ENCODE measurements around the gene NUP43. TPM values are rescaled to one million over a fixed set of nuclear protein-coding genes. Genes with fewer than 3 reads are reported as not detected.

NUP43 gene
- total and polyA plus RNA-seq, 2 of the 13 experiments (the other 11 are each of a cell fraction or from before 2014, with no cell fraction given) = 38.9 to 85.1 TPM

DNA sequence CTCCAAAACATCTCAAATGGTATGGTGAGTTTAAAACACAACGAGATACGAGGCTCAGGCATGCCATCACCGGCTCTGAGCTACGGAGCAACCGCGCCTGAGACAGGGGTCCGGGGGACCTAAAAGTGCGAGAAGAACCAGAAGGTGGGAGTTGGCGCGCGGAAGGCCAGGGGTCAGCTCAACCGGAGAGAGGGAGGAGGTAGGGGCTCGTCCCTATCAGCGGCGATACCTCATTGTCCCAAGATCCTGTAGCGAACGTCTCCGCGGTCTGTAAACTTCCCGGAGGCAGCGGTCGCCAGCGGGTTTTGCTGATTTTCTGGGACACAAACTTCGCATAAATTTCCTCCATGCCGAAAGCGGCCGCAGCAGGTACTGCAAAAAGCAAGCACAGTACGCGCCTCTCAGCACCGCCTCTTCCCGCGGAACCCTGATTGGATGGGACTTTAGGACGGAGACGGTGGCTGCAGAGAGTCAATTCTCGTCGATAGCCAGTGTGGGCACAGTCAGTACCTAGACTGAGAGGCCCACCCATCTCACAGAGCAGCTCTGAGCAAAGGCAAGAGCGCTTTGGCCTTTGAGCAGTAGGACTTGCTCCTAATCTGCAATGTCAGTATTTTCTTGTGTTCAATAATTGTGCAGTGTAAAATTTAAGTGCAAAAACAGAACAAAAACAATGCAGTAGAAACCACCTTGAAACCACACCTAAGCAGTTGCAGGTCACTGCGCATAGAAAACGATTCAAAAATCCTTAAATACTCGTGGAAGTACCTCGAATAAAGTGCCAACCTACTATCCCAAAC lies at the start of gene NUP43 (continued):
- TF ChIP-seq ZNF317 (CRISPR knock-in tag; IDR thresholded peaks at IDR 0.05) (peak; percentile 78), NCOR1 (IDR thresholded peaks at IDR 0.05; ENCODE audit: borderline replicate concordance, low read length) (0 out of 2 replicates have a peak, but pooled peaks have one; percentile 17), TCF12 (IDR thresholded peaks at IDR 0.05) (no peak), TCF12 (CRISPR knock-in tag; IDR thresholded peaks at IDR 0.05) (0 out of 2 replicates have a peak, but pooled peaks have one; percentile 21), HMG20B (CRISPR knock-in tag; conservative IDR thresholded peaks at IDR 0.05) (peak; percentile 62; the same call in 1 of the 2 replicates), FOXJ3 (CRISPR knock-in tag; IDR thresholded peaks at IDR 0.05; ENCODE audit: borderline replicate concordance) (peak; percentile 39; the same call in 1 of the 2 replicates), TARDBP (CRISPR knock-in tag; IDR thresholded peaks at IDR 0.05) (peak; percentile 88; the same call in 1 of the 2 replicates), ELF3 (CRISPR knock-in tag; IDR thresholded peaks at IDR 0.05) (peak; percentile 85), HNF4G (IDR thresholded peaks at IDR 0.05; ENCODE audit: borderline replicate concordance, low read depth, low read length) (peak; percentile 49; the same call in 1 of the 2 replicates), HNF4G (CRISPR knock-in tag; IDR thresholded peaks at IDR 0.05; ENCODE audit: borderline replicate concordance, low read depth) (no peak), MYNN (CRISPR knock-in tag; IDR thresholded peaks at IDR 0.05; ENCODE audit: low read depth) (no peak), CENPT (CRISPR knock-in tag; IDR thresholded peaks at IDR 0.05; ENCODE audit: low read depth) (no peak; the same call in 1 of the 2 replicates), NFE2 (CRISPR knock-in tag; IDR thresholded peaks at IDR 0.05) (no peak), NFIB (CRISPR knock-in tag; IDR thresholded peaks at IDR 0.05; ENCODE audit: borderline replicate concordance) (no peak), HIVEP1 (CRISPR knock-in tag; IDR thresholded peaks at IDR 0.05) (peak; percentile 72)
- TF ChIP-seq, protein P1, sequence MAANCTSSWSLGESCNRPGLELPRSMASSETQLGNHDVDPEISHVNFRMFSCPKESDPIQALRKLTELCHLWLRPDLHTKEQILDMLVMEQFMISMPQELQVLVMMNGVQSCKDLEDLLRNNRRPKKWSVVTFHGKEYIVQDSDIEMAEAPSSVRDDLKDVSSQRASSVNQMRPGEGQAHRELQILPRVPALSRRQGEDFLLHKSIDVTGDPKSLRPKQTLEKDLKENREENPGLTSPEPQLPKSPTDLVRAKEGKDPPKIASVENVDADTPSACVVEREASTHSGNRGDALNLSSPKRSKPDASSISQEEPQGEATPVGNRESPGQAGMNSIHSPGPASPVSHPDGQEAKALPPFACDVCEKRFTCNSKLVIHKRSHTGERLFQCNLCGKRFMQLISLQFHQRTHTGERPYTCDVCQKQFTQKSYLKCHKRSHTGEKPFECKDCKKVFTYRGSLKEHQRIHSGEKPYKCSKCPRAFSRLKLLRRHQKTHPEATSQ (CRISPR knock-in tag; IDR thresholded peaks at IDR 0.05; ENCODE audit: borderline replicate concordance) = peak; percentile 84; the same call in 1 of the 2 replicates
- TF ChIP-seq, protein P2, sequence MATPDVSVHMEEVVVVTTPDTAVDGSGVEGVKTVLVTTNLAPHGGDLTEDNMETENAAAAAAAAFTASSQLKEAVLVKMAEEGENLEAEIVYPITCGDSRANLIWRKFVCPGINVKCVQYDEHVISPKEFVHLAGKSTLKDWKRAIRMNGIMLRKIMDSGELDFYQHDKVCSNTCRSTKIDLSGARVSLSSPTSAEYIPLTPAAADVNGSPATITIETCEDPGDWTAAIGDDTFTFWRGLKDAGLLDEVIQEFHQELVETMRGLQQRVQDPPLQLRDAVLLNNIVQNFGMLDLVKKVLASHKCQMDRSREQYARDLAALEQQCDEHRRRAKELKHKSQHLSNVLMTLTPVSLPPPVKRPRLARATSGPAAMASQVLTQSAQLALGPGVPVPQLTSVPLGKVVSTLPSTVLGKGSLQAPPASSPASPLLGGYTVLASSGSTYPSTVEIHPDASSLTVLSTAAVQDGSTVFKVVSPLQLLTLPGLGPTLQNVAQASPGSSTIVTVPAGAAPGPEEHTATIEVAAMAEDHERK (CRISPR knock-in tag; IDR thresholded peaks at IDR 0.05; ENCODE audit: low read depth) = no peak
- TF ChIP-seq, protein P3, sequence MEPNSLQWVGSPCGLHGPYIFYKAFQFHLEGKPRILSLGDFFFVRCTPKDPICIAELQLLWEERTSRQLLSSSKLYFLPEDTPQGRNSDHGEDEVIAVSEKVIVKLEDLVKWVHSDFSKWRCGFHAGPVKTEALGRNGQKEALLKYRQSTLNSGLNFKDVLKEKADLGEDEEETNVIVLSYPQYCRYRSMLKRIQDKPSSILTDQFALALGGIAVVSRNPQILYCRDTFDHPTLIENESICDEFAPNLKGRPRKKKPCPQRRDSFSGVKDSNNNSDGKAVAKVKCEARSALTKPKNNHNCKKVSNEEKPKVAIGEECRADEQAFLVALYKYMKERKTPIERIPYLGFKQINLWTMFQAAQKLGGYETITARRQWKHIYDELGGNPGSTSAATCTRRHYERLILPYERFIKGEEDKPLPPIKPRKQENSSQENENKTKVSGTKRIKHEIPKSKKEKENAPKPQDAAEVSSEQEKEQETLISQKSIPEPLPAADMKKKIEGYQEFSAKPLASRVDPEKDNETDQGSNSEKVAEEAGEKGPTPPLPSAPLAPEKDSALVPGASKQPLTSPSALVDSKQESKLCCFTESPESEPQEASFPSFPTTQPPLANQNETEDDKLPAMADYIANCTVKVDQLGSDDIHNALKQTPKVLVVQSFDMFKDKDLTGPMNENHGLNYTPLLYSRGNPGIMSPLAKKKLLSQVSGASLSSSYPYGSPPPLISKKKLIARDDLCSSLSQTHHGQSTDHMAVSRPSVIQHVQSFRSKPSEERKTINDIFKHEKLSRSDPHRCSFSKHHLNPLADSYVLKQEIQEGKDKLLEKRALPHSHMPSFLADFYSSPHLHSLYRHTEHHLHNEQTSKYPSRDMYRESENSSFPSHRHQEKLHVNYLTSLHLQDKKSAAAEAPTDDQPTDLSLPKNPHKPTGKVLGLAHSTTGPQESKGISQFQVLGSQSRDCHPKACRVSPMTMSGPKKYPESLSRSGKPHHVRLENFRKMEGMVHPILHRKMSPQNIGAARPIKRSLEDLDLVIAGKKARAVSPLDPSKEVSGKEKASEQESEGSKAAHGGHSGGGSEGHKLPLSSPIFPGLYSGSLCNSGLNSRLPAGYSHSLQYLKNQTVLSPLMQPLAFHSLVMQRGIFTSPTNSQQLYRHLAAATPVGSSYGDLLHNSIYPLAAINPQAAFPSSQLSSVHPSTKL (CRISPR knock-in tag; IDR thresholded peaks at IDR 0.05) = peak; percentile 71
- TF ChIP-seq, protein P4, sequence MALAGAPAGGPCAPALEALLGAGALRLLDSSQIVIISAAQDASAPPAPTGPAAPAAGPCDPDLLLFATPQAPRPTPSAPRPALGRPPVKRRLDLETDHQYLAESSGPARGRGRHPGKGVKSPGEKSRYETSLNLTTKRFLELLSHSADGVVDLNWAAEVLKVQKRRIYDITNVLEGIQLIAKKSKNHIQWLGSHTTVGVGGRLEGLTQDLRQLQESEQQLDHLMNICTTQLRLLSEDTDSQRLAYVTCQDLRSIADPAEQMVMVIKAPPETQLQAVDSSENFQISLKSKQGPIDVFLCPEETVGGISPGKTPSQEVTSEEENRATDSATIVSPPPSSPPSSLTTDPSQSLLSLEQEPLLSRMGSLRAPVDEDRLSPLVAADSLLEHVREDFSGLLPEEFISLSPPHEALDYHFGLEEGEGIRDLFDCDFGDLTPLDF (CRISPR knock-in tag; IDR thresholded peaks at IDR 0.05) = no peak; the same call in 1 of the 2 replicates
- TF ChIP-seq, protein P5, sequence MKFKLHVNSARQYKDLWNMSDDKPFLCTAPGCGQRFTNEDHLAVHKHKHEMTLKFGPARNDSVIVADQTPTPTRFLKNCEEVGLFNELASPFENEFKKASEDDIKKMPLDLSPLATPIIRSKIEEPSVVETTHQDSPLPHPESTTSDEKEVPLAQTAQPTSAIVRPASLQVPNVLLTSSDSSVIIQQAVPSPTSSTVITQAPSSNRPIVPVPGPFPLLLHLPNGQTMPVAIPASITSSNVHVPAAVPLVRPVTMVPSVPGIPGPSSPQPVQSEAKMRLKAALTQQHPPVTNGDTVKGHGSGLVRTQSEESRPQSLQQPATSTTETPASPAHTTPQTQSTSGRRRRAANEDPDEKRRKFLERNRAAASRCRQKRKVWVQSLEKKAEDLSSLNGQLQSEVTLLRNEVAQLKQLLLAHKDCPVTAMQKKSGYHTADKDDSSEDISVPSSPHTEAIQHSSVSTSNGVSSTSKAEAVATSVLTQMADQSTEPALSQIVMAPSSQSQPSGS (CRISPR knock-in tag; IDR thresholded peaks at IDR 0.05) = no peak

Measured in HepG2 (cell line).